NCI-H2081 treated with DMSO at 0.1 percent for 48 hours (cell line): ENCODE data around the gene FFAR1.

Source experiments
- DNase-seq: peaks from one replicate; lab custom pipeline; 2025; lab: John Stamatoyannopoulos, UW

Gene FFAR1

DNA sequence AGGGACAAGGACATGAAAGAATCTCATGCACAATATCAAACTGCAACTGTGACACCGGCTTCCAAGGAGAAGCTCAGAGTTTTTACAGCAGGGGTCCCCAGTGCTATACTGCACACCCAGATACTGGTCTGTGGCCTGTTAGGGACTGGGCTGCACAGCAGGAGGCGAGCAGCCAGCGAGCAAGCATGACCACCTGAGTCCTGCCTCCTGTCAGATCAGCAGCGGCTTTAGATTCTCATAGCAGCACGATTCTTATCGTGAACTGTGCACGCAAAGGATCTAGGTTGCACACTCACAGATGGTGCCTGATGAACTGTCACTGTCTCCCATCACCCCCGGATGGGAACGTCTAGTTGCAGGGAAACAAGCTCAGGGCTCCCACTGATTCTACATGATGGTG is 31.8 kb upstream of the FFAR1 start:
- DNase-seq: no peak

- DNase-seq: no peak
Measured at GRCh38 chr19:35316560-35316959, 31.1 kb upstream of the FFAR1 start.

DNA sequence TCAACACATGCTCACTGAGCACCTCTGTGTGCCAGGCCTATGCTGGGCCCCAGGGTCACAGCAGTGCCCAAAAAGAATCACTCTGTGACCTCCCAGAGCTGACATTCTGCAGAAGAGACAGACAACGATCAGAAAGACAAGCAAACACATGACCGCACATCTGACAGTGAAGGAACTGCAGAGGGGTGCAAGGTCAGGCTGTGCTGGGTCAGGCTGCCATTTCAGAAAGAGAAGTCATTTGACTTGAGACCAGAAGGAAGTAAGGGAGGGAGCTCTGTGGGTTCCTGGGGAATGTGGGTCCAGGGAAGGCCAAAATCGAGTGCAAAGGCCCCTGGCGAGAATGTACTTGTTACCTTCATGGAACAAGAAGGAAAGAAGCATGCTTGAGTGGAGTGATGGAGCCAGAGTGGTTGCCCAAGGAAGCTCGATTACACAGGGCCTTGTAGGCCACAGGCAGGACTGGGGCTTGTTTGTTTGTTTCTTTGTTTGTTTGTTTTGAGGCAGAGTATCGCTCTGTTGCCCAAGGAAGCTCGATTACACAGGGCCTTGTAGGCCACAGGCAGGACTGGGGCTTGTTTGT is 30.1 kb upstream of the FFAR1 start:
- DNase-seq: no peak

DNA sequence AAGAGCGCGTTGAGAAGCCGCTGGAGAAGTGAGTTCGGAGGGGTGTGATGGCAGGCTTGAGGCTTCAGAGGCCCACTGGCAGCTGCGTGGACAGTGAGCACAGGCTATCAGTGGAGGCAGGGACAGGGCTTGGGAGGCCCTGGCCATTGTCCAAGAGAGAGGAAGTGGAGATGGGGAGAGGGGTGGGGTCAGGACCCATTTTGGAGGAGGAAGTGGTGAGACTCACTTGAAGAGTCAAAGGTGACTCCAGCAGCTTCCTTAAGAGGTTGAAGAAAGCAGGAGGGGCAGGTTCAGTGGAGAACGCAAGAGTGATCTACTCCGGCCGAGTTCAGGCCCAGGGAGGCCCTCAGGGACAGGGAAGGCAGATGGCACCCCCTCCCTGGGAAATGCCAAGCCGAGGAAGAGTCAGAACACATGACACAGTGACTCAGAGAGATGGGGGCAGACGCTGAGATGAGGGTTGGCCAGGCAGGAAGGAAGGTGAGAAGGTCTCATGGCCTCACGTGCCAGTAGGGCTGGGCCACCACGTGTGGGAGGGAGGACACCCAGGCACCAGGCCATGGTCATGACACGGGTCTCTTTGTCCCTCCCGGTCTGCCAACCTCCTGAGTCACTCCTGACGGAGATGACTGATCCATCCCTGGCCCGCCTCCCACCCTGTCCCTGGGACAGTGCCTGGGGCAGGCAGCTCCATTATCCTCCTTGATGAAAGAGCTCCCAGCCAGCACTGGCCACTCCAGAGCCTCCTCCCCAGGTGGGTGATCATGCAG is 28.8 kb upstream of the FFAR1 start:
- DNase-seq: no peak

DNA sequence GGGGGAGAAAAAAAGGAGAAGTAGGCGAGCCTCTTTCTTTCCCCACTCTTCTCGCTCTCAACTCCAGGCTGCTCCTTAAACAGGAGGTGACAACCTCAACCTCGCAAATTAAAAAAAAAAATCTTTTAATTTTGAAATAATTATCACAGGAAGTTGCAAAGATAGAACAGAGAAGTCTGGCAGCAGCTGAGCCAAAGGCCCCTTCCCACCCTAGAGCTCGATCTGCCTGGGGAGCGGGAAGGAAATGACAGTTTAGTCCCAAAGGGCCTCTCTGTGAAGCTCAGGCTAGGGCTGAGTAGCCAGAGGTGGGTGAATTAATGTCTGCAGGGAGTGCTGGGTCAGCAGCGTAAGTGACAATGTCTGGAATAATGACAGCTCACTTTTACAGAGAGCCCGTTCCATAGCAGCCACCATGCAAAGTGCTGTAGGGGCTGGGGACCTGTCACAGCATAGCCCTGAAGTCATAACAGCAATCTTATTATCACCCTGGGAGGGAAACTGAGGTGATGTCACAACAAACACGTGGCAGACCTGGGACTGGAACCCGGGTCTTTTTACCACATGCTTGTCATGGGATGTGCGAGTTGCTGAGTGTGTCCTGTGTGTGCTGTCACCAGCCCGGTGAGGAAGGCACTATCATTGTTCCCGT is 27.5 kb upstream of the FFAR1 start:
- DNase-seq: no peak

GRCh38 chr19:35321291-35321690 is 26.4 kb upstream of the FFAR1 start:
- DNase-seq: no peak

- no peak for DNase-seq
Measured at GRCh38 chr19:35322014-35322413, 25.7 kb upstream of the FFAR1 start.

- no peak for DNase-seq
Measured at GRCh38 chr19:35327642-35328041, 20.1 kb upstream of the FFAR1 start.

- DNase-seq: no peak
Measured at GRCh38 chr19:35328851-35329285, 18.8 kb upstream of the FFAR1 start, which contains the start of gene CD22. Gene CD22, plus strand, starts transcription at chr19:35329187. Its CDS starts 2,854 bp downstream, at chr19:35332041.

GRCh38 chr19:35329323-35329722 is 18.4 kb upstream of the FFAR1 start:
- DNase-seq: no peak

DNA sequence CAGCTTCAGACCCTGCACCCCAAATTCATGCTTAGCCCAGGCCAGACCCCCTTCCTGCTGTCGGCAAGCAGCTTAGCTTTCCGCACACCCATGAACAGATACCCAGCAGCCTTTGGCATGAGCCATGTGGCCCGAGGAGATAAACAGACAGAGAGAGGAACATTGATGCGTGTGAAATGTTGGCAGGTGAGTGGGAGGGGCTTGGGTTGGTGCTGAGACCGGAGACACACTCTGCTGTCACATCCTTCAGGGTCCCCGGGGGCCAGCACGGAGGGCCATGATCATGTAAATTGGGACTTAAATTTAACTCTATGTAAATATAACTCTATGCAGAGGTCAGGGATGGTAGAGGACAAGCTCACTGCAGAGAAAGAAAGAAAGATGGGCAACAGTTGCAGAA is 17.2 kb upstream of the FFAR1 start:
- no peak for DNase-seq

DNA sequence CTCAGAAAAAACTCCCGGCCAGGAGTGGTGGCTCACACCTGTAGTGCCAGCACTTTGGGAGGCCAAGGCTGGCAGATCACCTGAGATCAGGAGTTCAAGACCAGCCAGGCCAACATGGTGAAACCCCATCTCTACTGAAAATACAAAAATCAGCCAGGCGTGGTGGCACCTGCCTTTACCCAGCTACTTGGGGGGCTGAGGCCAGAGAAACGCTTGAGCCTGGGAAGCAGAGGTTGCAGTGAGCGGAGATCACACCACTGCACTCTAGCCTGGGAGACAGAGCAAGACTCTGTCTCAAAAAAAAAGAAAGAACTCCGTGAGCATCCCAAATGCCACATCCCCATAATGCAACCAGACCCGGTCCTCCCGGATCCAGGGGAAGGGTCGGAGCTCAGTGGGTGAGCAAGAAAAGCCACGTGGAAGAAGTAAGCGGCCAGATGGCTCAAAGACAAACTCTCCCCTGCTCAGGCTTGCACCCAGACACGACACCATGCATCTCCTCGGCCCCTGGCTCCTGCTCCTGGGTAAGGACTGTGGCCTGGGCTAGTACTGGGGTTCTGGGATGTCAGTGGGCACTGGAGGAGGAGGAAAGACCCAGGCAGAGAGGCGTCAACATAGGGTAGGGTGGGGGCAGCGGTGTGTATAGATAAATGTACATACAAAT is 16.0 kb upstream of the FFAR1 start:
- DNase-seq: no peak

GRCh38 chr19:35332817-35333216 is 14.9 kb upstream of the FFAR1 start:
- no peak for DNase-seq

GRCh38 chr19:35334144-35334753 is 13.5 kb upstream of the FFAR1 start:
- no peak for DNase-seq

DNA sequence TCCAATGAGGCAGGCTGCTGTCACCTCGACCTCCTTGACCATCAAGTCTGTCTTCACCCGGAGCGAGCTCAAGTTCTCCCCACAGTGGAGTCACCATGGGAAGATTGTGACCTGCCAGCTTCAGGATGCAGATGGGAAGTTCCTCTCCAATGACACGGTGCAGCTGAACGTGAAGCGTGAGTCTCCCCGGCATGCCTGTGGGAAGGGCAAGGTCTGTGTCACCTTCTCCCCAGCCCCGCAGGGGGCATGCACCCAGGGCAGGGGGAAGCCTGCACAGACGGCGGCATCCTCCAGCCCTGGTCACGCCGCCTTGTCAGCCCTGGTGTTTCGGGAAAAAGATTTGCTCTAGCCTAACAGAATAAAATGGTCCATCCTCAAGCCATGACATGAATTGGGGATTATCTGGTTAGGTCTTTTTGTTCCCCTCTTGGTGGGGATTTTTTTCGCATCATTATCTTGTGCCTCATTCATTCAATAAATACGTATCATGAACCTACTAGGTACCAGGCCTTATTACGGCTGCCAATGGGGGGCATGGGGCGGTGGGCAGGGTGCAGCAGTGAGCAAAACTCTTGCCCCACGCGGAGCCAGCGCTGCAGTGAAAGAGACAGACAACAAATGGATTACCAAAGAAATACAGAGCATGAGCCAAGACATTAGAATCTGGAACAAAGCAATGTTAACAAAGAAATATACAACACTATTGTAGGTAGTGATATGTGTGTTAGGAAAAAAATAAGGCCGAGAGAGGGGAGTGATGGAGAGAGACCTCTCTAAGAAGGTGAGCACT is 11.3 kb upstream of the FFAR1 start:
- no peak for DNase-seq

- no peak for DNase-seq
Measured at GRCh38 chr19:35337097-35337983, 10.4 kb upstream of the FFAR1 start.

DNA sequence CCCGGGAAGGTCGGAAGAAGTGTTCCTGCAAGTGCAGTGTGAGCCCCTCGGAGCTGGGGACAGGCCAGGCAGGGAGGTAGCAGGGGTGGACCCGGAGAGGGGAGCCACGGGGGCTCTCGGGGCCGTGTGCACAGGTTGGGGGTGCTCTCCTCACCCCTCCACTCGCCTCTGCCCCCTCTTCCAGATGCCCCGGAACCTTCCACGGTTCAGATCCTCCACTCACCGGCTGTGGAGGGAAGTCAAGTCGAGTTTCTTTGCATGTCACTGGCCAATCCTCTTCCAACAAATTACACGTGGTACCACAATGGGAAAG is 9.8 kb upstream of the FFAR1 start:
- no peak for DNase-seq

DNA sequence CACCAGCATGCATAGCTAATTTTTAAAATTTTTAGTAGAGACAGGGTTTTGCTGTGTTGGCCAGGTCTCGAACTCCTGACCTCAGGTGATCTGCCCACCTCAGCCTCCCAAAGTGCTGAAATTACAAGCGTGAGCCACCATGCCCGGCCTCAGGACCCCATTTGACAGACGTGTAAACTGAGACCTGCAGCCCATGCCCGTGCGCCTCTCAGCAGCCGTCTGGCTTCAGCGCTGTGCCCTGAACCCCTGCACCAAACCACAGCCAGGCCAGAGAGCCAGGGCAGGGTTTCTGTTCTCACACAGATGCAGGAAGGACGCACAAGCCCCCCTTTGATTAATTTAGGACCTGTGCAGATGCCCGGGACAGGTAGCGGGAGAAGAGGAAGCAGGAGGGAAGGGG is 7.3 kb upstream of the FFAR1 start:
- DNase-seq: no peak

- DNase-seq: no peak
Measured at GRCh38 chr19:35341006-35341405, 6.7 kb upstream of the FFAR1 start.

DNA sequence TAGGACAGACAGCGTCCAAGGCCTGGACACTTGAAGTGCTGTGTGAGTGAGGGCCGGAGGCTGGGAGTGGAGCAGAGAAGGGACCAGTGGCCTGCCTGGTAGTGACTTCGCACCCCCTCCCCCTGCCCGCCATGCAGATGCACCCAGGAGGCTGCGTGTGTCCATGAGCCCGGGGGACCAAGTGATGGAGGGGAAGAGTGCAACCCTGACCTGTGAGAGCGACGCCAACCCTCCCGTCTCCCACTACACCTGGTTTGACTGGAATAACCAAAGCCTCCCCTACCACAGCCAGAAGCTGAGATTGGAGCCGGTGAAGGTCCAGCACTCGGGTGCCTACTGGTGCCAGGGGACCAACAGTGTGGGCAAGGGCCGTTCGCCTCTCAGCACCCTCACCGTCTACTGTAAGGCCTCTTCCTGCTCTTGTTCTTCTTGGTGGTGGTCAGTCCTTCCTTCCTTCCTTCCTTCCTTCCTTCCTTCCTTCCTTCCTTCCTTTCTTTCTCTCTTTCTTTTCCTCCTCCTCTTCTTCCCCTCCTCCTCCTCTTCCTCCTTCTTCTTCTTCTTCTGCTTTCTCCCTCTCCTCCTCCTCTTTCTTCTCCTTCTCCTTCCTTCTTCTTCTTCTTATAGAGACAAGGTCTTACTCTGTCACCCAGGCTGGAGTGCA is 6.0 kb upstream of the FFAR1 start:
- DNase-seq: no peak
